Measurements from ENCODE around the gene ASAP2. TPM values are rescaled to one million over a fixed set of nuclear protein-coding genes. Genes with fewer than 3 reads are reported as not detected.

ASAP2 gene
- not detected for polyA plus RNA-seq (2012; ENCODE audit: missing spikeins)

DNA sequence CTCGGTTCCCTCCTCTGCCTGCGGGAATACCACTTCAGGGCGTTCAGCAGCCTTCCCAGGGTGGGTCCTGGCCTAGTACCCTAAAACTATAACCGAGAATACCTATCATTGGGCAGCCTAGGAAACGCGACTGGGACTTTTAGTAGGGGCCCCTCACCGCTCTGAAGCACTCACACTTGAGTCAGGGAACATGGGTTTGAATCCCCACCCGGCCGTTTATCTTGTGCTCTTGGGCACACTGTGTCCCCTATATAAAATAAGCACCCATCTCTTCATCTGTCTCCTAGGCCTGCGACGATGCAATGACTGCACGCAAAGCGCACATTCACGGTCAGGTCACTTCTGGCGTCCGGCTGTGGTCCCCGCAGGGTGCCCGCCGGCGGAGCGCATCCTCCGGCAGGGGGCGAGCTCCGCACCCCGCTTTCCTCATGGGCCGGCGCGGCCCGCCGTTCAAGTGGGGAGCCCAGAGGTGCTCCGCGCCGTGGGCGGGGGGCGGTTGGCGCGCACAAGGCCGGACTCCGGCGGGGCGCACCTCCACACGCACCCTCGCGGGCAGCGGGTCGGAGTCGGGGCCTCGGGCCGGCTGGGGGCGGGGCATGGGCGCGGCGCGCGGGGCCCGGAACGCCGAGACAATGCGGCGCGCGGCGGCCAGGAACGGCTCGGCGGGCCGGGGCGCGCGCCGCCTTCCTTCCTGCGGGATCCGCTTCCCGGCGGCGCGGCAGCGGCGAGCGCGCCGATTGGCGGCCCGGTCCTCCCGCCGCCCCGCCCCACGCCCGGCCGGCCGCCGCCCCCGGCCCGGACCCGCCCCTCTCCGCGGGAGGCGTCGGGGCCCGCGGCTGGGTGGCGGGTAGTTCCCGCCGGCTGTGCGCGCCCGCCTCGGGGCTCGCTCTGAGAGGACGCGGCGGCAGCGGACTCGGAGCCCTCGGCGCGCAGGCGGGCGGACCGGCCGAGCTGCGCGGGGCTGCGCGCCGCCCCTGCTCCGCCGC is at the start of gene ASAP2:
Gene ASAP2 (plus strand): TSS at position 850 of the 986 bp plus-strand sequence. CDS start 293 bp downstream, outside the sequence.
- FAIRE-seq (no peak), DNase-seq (ENCODE audit: insufficient read length) (peak; percentile 49)
- TF ChIP-seq POLR2AphosphoS5 (IDR thresholded peaks at IDR 0.05; ENCODE audit: low read depth, low read length): no peak
- no peak for TF ChIP-seq TAF1 (IDR thresholded peaks at IDR 0.05; ENCODE audit: borderline replicate concordance, low read depth, low read length)
- TF ChIP-seq POLR2A (IDR thresholded peaks at IDR 0.05; ENCODE audit: low read depth, low read length): no peak

DNA sequence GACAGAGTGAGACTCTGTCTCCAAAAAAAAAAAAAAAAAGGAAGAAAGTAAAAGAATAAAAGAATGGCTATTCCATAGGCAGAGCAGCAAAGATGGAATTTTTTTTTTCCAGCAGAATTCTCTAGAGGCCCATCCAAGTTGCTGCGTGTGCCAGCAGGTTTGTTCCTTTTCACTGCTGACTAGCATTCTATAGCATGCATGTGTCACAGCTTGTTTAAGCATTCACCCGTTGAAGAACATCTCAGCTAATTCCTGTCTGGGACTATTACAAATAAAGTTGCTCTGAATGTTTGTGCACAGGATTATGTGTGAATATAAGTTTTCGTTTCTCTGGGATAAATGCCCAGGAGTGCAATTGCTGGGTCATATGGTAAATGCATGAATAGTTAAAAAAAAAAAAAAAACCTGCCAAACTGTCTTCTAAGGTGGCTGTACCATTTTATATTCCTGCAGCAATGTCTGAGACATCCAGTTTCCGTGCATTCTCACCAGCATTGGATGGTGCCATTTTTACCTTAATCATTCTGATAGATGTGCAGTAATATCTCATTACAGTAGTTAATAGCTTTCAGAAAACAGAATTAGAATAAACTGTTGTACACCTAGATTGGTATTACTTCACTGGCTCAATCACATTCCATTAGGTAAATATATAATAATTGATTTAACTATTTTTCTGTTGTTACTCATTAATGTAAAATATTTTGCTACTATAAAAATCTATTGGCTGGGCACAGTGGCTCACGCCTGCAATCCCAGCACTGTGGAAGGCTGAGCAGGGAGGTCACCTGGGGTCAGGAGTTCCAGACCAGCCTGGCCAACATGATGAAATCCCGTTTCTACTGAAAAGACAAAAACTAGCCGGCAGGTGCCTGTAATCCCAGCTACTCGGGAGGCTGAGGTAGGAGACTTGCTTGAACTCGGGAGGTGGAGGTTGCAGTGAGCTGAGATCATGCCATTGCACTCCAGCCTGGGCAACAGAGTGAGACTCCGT is 47.5 kb upstream of the ASAP2 start:
- no peak for FAIRE-seq
- DNase-seq (ENCODE audit: insufficient read length): no peak
- TF ChIP-seq TAF1 (IDR thresholded peaks at IDR 0.05; ENCODE audit: borderline replicate concordance, low read depth, low read length) (no peak), POLR2A (IDR thresholded peaks at IDR 0.05; ENCODE audit: low read depth, low read length) (no peak), POLR2AphosphoS5 (IDR thresholded peaks at IDR 0.05; ENCODE audit: low read depth, low read length) (no peak)

DNA sequence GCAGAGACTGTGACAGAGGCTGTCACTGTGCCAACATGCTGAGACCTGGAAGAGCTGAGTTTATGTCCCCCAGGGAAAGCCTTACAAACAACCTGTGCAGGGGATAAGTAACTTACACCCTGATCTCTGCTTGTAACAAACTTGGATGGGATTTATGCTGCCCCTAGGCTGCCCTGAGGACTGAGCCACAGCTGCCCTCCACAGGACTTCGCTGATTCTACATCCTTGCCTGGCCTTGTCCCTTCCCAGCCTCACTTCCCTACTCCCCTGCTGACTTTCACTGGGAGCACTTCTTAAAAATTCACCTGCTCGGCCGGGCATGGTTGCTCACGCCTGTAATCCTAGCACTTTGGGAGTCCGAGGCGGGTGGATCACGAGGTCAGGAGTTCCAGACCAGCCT is 45.9 kb upstream of the ASAP2 start:
- FAIRE-seq: no peak
- TF ChIP-seq TAF1 (IDR thresholded peaks at IDR 0.05; ENCODE audit: borderline replicate concordance, low read depth, low read length): no peak
- no peak for TF ChIP-seq POLR2AphosphoS5 (IDR thresholded peaks at IDR 0.05; ENCODE audit: low read depth, low read length)
- no peak for TF ChIP-seq POLR2A (IDR thresholded peaks at IDR 0.05; ENCODE audit: low read depth, low read length)
- DNase-seq (ENCODE audit: insufficient read length): no peak

DNA sequence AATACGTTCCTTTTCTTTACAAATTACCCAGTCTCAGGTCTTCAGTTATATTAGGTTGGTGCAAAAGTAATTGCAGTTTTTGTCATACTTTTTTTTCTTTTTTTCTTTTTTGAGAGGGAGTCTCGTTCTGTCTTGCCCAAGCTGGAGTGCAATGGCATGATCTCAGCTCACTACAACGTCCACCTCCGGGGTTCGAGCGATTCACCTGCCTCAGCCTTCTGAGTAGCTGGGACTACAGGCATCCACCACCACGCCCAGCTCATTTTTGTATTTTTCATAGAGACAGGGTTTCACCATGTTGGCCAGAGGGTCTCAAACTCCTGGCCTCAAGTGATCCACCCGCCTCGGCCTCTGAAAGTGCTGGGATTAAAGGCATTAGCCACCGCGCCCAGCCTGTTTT is 43.8 kb upstream of the ASAP2 start:
- FAIRE-seq: no peak
- no peak for DNase-seq (ENCODE audit: insufficient read length)
- TF ChIP-seq POLR2A (IDR thresholded peaks at IDR 0.05; ENCODE audit: low read depth, low read length) (no peak), TAF1 (IDR thresholded peaks at IDR 0.05; ENCODE audit: borderline replicate concordance, low read depth, low read length) (no peak), POLR2AphosphoS5 (IDR thresholded peaks at IDR 0.05; ENCODE audit: low read depth, low read length) (no peak)

DNA sequence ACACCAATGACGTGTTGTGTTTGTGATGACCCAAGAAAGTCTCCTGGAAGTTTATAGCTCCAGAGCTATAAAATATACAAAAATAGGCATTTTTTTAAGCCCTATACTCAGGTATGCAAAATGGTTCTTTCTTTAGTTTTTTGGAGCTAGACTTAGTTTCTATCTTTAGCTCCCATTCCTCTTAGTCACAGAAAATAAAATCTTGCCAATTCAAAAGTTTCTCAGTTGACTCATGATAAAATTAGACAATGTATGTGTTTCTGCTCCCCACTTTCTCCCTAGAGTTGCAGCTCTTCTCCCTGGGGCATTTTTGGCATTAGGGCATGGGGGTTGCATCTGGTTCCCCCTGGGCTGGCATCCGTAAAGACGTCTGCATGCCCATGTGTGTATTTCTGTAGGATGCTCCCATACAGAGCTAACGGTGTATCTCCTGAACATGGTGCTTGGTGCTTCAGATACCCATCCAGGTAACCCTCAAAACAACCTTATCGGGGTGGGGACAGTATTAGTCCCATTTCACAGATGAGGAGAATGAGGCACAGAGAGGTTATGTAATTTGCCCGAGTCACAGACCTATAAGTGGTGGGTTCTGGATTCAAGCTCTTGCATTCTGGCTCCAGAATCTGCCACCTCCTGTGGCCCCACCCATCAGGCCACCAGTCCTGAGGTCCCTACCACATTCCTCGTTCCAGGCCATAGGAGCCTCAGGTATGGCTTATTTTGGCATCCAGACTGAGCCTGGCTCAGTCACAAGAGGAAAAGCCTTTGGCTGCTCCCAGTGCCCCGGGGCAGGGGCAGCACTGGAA is 43.1 kb upstream of the ASAP2 start:
- DNase-seq (ENCODE audit: insufficient read length): no peak
- FAIRE-seq: no peak
- TF ChIP-seq POLR2A (IDR thresholded peaks at IDR 0.05; ENCODE audit: low read depth, low read length) (no peak), POLR2AphosphoS5 (IDR thresholded peaks at IDR 0.05; ENCODE audit: low read depth, low read length) (no peak), TAF1 (IDR thresholded peaks at IDR 0.05; ENCODE audit: borderline replicate concordance, low read depth, low read length) (no peak)

DNA sequence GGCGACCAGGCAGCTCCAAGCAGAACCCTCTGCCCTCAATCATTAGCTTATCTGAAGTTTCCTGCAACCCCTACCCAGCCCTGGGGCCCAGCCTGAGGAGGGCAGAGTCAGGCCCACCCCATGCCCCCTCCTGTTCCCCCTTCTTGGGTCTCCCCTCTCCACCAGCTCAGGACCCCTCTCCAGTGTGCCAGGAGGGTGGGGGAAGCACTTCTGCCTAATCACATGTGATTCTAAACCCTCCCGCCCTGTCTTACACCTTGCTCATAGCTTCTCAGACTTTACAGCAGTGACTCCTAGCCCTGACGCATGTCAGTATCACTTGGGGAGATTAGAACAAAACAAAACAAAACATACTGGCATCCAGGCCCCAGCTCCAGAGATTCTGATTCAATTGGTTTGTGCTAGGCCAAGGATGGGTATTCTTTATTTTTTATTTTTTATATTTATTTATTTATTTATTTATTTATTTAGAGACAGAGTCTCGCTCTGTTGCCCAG is 42.5 kb upstream of the ASAP2 start:
- no peak for TF ChIP-seq TAF1 (IDR thresholded peaks at IDR 0.05; ENCODE audit: borderline replicate concordance, low read depth, low read length)
- TF ChIP-seq POLR2AphosphoS5 (IDR thresholded peaks at IDR 0.05; ENCODE audit: low read depth, low read length): no peak
- TF ChIP-seq POLR2A (IDR thresholded peaks at IDR 0.05; ENCODE audit: low read depth, low read length): no peak
- FAIRE-seq (no peak), DNase-seq (ENCODE audit: insufficient read length) (no peak)

DNA sequence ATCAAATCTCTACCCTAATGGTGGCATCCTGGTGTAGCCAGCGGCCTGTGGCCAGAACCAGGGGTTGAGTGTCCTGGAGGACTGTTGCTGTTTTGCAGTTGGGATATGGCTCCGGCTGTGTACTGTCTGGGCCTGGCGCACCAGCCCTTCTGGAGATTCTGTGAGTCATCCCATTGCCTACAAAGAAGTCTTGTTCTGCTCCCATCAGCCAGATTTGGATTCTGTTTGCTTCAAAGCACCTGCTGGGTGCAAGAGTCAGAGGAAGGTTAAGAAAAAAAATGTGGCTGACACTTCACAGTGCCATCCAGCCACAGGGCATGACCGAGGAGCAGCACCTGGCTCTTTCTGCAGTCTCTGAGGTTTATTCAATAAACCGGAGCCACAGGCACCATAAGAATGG is 41.0 kb upstream of the ASAP2 start:
- DNase-seq (ENCODE audit: insufficient read length) (no peak), FAIRE-seq (no peak)
- no peak for TF ChIP-seq POLR2AphosphoS5 (IDR thresholded peaks at IDR 0.05; ENCODE audit: low read depth, low read length)
- no peak for TF ChIP-seq TAF1 (IDR thresholded peaks at IDR 0.05; ENCODE audit: borderline replicate concordance, low read depth, low read length)
- no peak for TF ChIP-seq POLR2A (IDR thresholded peaks at IDR 0.05; ENCODE audit: low read depth, low read length)

DNA sequence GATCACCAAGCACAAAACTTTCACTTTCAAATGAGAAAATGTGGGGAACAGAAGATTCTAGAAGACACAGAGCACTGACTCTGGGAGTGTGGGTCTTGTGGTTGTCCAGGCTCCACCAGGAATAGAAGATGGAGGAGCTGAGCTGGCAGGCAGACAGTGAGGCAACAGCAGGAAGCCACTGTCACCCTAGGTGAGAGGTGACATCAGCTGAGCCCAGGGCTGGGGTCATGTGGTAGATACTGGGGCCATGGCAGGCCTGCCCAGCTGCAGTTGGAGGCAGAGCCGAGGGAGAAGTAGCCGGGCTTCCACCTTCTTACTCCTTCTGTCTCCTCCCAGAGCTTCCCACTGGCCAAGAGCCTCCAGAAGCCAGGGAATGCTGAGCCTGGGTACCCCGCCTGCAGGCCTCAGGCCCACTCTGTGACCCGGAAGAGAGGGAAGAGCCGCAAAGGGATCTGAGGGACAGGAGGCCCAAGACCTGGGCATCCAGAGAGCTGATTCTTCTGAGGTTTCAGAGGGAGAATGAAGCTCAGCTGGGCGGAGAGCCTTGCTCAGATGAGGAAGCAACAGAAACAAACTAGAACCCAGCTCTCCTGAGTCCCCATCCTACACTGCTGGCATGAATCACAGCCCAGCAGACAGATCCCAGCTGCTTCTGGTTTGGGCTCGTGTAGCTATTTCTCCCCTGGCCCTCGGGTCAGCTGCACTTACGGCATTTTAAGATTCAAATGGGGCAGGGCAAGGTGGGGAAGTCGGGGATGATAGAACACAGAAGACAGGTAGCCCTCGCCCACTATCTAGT is 39.8 kb upstream of the ASAP2 start:
- no peak for DNase-seq (ENCODE audit: insufficient read length)
- FAIRE-seq: no peak
- TF ChIP-seq TAF1 (IDR thresholded peaks at IDR 0.05; ENCODE audit: borderline replicate concordance, low read depth, low read length) (no peak), POLR2AphosphoS5 (IDR thresholded peaks at IDR 0.05; ENCODE audit: low read depth, low read length) (no peak), POLR2A (IDR thresholded peaks at IDR 0.05; ENCODE audit: low read depth, low read length) (no peak)

DNA sequence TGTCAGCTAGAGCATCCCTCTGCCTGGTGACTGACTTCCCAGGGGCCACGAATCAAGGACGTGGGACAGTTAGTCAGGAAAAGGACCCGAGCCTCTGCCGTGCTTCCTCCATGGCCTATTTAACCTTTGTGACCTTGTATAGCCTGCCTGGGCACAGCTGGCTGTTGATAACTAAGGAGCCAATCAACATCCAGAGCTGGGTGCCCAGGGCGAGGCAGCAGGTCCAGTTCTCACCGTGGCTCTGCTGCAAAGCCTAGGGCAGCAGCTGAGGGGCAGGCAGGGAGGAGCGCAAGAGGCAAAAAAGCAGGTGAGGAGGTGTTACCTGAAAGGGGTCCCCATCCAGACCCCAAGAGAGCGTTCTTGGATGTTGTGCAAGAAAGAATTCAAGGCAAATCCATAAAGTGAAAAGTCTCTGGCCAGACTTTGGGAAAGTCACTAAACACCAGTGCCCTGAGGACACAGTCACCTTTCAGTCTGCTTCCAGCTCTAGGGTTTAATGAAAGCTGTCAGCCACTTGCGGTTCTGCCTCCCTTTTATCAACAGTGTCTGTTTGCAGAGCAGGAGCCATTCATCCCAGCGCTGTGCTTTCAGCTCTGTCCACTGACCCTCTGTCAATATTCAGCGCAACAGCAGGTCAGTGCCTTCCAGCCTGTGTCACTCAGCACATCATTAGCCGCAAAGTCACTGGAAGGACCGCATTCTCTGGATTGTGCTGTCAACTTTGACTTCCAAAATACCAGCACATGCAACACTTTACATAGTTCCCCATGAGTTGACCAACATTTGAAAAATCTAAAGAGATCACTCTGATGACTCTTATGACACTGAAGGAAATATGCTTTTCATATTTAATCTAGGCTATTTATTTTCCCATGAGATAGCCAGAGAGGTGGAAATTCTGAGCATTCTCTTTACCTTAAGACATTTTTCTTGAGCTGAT is 38.6 kb upstream of the ASAP2 start:
- TF ChIP-seq POLR2A (IDR thresholded peaks at IDR 0.05; ENCODE audit: low read depth, low read length): no peak
- TF ChIP-seq TAF1 (IDR thresholded peaks at IDR 0.05; ENCODE audit: borderline replicate concordance, low read depth, low read length): no peak
- TF ChIP-seq POLR2AphosphoS5 (IDR thresholded peaks at IDR 0.05; ENCODE audit: low read depth, low read length): no peak
- DNase-seq (ENCODE audit: insufficient read length) (no peak), FAIRE-seq (no peak)
